ENCODE measurements around the gene COL4A2.
"Not testable (repeated sequence)": the region's sequence is repeated elsewhere in the genome, so short reads cannot be mapped to it uniquely, and the experiment has no call there.

The COL4A2 gene

GRCh38 chr13:110438776-110439175 lies 131.7 kb downstream of the COL4A2 start:
- DNase-seq (ENCODE audit: low read depth in 2 of 2): no peak

- no peak for DNase-seq (ENCODE audit: low read depth in 2 of 2)
These were observed 134.1 kb downstream of the COL4A2 start for GRCh38 chr13:110440946-110441731.

DNA sequence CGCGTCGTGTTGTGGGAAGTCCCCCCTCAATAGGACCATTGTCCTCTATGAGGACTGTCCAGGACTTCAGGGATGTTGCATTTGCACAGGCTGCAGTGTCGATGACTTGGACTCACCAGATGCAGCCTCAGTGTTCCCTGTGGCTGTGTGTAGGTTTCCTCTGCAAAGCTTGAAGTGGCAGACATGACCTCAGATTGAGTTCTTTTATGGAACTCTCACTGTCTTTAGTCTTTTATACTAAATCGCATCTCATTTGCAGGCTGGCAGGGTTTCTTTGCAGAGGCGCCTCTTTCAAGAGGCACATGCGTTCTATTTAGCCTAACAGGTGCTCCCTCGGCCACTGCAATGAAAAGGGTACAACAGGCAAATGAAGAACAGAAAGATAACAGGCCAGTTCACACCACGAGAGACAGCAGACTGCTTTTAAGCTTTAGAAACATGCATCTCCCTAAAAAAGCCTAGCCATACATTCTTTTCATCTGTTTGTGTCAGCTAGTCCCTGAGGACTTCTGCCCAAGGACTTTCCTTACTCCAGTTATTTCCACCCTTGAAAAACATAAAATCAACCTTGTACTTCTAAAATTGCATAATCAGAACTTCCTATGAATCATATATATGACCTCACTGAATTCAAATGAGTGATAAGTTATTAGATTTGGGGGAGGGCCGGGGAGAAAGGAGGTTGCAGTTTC lies 136.0 kb downstream of the COL4A2 start:
- no peak for DNase-seq (ENCODE audit: low read depth in 2 of 2)

DNA sequence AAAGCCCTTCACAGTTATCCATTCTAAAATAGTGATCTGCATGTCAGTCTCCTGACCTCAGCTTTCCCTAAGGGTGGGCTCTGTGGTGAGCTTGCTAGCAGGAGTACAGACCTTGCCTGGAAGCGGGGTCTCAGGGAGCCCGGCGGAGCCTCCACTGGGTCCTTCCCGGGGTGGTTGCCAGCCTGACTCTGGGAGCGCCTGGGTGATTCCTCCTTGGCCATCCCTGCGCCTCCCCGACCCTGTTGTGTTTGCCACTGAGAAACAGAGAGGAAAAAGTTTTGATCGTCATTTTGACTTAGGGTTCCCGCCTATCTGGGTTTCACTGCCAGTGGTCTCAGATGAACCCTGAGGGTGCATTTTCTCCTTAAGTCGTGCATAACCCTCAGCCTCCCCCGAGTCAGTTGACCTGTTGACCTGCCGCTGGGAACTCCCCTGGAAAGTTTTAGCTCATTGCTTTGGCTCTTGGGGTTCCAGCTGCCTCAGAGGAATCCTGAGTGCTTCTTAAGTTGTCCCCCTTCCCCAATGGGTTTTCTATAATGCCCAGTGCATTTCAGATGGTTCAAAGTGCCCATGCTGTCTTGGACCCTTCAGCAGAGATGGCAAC lies 136.6 kb downstream of the COL4A2 start:
- DNase-seq (ENCODE audit: low read depth in 2 of 2): no peak

DNA sequence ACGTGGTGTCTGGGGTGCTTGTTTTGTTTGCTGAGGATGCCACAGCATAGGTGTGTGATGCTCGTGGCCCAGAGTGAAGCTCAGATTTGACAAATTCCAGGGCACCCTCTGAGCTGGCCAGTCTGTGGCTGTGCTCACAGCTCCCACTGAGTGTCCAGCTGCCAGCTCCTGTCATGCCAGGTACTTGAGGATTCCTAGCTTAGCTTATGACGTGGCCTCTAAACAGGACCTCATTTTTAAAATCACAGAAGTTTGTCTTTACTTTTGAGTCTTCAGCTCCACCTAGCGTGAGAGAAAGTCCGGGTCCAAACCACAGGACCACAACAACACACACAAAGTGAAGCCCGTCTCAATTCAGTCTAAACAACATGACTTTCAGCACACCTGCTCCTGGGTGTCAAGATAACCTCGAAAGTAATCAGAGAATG lies 137.2 kb downstream of the COL4A2 start:
- DNase-seq (ENCODE audit: low read depth in 2 of 2): no peak

DNA sequence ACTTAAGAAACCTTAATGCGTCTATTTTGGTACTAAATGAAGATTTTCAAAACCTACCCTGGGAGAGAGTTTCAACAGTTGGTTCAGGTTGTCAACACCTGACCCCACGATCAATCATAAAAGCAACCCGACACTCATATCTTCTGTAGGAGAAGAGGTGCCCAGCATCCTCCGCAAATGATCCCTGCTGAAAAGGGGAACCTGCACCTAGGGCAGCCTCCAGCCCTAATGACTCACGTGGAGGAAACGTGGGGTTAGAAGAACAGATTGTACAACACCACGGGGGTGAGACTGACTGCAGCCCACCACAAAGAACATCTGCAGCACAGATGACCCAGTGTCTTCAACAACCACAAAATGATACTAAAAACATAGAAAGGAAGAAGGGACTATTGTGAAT lies 138.1 kb downstream of the COL4A2 start:
- no peak for DNase-seq (ENCODE audit: low read depth in 2 of 2)

DNA sequence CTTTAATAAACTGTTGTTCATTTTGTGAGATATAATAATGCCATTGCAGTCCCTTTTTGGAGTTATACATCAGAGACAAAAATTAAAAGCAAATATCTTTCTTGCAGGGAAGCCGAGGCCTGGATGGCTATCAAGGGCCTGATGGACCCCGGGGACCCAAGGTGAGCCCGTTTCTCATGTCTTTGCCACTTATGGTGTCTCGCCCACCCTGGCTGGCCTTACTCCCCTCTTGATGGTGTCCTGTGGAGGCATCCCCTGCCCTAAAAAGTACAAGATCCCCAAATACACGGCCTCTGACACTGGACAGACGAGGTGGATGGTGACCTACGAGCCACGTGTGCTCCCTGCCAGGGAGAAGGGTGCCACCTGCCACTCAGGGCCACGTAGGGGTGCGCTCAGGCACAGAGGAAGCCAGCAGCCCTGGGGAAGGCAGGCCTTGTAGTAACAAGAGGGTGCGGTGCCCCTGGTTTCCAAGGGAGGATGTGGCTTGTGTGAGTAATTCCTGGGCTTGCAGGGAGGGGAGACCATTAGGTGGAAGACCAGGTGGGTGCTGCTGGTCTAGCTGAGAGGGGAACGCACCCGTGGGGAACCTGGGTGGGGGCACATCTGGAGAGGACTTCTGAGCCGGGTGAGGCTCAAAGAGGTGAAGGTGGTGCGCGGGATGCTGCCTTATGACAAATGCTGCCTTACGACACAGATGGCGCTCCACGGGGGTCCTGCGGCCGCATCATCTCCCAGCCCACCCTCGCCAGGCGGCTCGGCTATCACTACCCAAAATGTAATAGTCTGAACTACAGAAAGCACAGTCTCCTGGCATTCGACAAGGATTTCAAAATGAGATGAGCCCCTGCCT lies 138.9 kb downstream of the COL4A2 start:
- DNase-seq (ENCODE audit: low read depth in 2 of 2): no peak

GRCh38 chr13:110446575-110446890 lies 139.4 kb downstream of the COL4A2 start:
- DNase-seq (ENCODE audit: low read depth in 2 of 2): no peak

DNA sequence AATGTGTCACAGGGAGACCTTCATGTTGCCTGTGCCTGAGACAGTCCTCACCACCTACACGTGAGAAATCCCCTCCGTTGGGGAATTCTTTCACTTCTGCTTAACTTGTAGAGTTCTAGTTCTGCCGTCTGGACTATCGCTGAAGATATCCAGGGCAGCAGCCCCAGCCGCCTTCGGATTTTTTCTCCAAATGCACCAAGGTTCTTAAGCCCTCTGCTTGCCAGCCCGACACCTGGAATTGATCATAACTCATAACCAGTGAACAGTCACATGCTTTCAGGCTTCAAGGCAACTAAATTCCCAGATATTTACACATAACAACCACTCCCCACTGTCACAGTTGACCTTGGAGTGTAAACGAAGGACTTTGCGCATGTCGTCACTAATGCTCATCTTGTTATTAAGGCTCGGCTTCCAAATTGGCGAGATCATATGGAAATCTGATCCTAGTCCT lies 140.0 kb downstream of the COL4A2 start:
- no peak for DNase-seq (ENCODE audit: low read depth in 2 of 2)

DNA sequence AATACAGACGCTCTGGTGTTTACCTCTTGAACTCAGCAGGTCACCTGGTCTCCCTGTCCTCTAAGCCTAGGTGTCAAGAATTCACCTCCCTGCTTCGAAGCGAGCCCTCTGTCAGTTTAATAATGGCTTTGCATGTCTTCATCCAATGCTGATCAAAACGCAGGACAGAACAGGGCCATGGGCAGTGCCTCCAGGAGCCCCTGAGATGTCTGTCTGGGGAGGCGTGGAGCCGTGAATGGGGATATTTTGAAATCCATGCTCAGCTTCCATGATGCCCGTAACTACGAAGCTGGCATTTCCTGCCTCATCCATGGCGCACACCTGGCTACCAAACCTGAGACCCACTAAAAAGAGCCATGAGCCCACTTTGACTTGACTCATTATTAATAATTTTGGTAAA lies 140.7 kb downstream of the COL4A2 start:
- DNase-seq (ENCODE audit: low read depth in 2 of 2): no peak

DNA sequence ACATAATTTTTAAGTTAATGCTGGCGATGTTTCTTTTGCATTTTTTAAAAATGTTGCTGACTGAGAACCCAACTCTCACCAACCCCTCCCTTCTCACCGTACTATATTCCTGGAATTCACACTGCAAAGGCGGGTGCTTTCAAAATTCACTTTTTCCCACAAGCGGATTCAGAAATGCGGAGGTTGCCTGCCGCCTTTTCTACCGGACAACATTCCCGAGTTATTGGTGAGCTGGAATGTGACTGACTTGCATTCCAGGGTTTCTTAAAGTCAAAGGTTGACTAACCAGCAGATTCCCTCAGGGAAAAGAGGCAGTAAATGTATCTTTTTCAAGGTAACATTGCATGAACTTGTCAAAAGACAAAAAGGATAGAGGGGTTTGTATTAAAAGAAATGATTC lies 141.1 kb downstream of the COL4A2 start:
- DNase-seq (ENCODE audit: low read depth in 2 of 2): no peak

GRCh38 chr13:110448677-110449076 lies 141.6 kb downstream of the COL4A2 start:
- no peak for DNase-seq (ENCODE audit: low read depth in 2 of 2)

GRCh38 chr13:110449219-110450015 lies 142.3 kb downstream of the COL4A2 start:
- DNase-seq (ENCODE audit: low read depth in 2 of 2): no peak

DNA sequence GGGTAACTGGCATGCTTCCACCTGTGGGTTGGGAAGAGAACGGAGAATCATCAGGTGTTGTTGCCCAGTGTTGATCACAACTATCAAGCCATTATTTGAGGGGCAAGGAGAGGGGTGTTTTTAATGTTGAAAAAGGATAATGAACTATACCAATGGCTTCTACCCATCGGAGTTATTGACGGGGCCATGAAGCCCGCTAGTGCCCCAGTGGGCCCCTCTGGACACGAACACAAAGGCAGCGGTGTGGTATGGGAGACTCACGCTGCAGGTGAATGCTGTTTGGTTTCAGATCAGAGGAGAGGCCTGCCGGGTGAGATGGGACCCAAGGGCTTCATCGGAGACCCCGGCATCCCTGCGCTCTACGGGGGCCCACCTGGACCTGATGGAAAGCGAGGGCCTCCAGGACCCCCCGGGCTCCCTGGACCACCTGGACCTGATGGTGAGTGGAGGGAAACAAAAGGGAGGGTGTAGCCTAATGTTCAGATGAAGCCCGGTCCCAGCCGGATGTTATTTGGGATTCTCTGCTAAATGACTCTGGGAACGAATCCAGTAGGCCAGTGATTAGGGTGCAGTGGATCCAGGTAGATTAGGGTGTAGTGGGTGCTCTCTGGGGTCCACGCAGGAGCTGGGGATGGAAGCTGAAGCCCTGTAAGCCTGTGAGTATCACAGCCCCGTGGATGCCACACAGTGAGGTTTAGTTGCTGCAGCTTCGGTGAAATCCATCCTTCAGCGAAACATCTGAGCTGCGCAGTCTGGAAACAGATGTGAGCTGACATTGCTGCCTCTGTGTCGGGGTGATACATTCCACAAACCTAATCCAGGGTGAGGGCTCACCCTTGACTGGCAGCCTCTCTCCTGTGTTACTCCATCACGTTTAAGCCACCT lies 143.2 kb downstream of the COL4A2 start:
- DNase-seq (ENCODE audit: low read depth in 2 of 2): no peak

- DNase-seq (ENCODE audit: low read depth in 2 of 2): no peak
These were observed 144.1 kb downstream of the COL4A2 start for GRCh38 chr13:110450941-110451730.

GRCh38 chr13:110453091-110453490 lies 146.0 kb downstream of the COL4A2 start:
- not testable (repeated sequence) for DNase-seq (ENCODE audit: low read depth in 2 of 2)

GRCh38 chr13:110453797-110454196 lies 146.7 kb downstream of the COL4A2 start:
- DNase-seq (ENCODE audit: low read depth in 2 of 2): no peak

GRCh38 chr13:110454227-110454859 lies 147.3 kb downstream of the COL4A2 start:
- no peak for DNase-seq (ENCODE audit: low read depth in 2 of 2)

- no peak for DNase-seq (ENCODE audit: low read depth in 2 of 2)
These were observed 147.9 kb downstream of the COL4A2 start for GRCh38 chr13:110454956-110455355.

All from stimulated activated CD4-positive, alpha-beta T cell treated with anti-CD3 and anti-CD28 coated beads, Interleukin-12 subunit alpha, Interleukin-12 subunit beta, amount 100 ng/mL, for 24 hours (primary cell).